ENCODE measurements around the gene MTCP1.

Gene MTCP1

DNA sequence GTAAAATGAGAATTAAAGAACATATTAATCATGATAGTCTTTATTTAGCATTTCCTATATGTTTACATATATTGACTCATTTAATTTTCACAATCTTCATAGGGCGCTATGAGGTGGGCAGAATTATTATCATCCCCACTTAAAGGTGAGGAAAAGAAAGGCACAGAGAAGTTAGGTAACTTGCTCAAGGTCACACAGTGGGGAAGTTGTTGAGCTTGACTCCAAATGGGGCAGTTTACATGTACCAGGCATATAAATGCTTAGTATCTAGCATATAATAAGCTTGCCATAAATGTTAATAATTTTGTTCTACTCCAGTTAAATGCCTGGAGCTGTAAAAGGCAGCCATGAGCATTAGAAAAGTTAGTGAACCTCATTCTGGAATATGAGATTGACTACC, 1.5 kb downstream of the MTCP1 start:
- no peak for DNase-seq (ENCODE audit: low read depth)
- peak overlapping the region; percentile 86 for H3K4me3 ChIP-seq (ENCODE audit: low read depth, low read length)
- TF ChIP-seq, protein P1, sequence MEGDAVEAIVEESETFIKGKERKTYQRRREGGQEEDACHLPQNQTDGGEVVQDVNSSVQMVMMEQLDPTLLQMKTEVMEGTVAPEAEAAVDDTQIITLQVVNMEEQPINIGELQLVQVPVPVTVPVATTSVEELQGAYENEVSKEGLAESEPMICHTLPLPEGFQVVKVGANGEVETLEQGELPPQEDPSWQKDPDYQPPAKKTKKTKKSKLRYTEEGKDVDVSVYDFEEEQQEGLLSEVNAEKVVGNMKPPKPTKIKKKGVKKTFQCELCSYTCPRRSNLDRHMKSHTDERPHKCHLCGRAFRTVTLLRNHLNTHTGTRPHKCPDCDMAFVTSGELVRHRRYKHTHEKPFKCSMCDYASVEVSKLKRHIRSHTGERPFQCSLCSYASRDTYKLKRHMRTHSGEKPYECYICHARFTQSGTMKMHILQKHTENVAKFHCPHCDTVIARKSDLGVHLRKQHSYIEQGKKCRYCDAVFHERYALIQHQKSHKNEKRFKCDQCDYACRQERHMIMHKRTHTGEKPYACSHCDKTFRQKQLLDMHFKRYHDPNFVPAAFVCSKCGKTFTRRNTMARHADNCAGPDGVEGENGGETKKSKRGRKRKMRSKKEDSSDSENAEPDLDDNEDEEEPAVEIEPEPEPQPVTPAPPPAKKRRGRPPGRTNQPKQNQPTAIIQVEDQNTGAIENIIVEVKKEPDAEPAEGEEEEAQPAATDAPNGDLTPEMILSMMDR (IDR thresholded peaks at IDR 0.05; ENCODE audit: insufficient read depth, low read depth, low read length, missing control alignments), result no peak

DNA sequence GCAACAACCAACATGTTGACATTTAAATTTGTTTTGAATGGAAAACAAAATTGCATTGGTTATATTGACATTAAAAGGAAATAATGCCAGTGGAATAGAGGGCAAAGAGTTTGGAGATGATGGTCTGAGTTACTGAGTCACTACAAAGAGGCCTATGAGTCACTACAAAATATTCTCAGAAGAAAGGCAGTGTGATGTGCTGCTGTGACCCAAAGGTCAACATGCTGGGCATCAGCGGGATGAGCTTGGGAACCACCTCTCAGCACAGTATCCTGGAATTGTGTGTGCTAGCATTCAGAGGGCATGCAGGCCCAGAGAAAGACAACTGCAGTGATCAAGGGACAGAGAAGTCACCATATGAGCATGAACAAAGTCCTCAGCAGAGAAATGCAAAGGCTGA, 2.8 kb downstream of the MTCP1 start:
- TF ChIP-seq, protein P1 (IDR thresholded peaks at IDR 0.05; ENCODE audit: insufficient read depth, low read depth, low read length, missing control alignments), result no peak
- DNase-seq (ENCODE audit: low read depth), result no peak
- H3K4me3 ChIP-seq (ENCODE audit: low read depth, low read length), result no peak overlapping the region

DNA sequence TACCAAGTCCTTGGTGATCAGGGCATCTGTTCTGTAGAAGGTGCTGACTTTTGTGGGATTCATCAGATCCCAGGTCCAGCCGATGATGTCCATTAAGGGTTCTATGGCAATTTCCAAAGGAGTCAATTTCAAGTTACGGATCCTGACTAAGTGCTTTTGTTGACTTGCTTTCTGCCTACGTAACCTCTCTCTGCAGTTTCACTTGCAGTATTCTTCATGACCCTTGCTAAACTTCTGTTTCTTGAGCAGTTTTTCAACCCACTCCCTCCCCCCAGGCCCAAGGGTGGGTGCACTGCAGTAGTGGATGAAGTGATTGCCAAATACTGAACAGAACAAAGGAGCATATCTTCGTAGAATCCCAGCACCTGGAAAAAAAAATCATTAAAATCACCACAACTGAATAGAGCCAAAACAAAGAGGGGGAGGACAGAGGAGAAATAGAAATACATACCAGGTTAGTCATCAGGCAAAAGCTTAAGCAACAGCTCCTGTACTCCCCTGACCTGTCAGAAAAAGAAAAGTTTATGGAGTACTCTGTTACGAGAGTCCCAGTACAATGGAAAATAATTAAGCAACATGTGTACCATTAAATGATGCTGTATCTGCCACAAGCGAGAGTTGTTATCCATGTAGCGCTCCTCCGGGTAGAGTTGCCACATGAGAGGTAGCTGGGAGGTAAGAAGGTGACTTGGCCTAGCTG, 5.8 kb downstream of the MTCP1 start:
- no peak for DNase-seq (ENCODE audit: low read depth)
- TF ChIP-seq, protein P1 (IDR thresholded peaks at IDR 0.05; ENCODE audit: insufficient read depth, low read depth, low read length, missing control alignments), result no peak
- no peak overlapping the region for H3K4me3 ChIP-seq (ENCODE audit: low read depth, low read length)

DNA sequence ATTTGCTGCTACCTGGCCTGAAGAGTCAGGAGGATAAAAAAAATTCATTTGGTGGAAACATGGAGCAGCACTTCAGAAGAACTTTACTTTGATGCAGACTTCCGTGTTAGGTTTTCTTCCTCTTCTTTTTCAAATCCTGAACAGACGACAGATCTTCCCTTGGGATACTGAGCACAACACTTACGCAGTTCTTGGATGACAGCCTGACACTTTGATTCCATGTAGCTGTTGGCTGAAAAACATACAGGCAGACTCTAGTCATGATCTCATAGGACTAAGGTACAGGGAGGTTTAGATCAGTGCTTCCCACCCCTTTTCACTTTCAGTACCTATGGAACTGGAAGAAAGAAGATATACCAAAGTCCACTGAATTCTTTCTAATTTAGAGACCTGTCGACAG, 9.2 kb downstream of the MTCP1 start:
- no peak for DNase-seq (ENCODE audit: low read depth)
- TF ChIP-seq, protein P1 (IDR thresholded peaks at IDR 0.05; ENCODE audit: insufficient read depth, low read depth, low read length, missing control alignments), result no peak
- no peak overlapping the region for H3K4me3 ChIP-seq (ENCODE audit: low read depth, low read length)

GRCh38 chrX:155056877-155057792, 13.8 kb downstream of the MTCP1 start:
- TF ChIP-seq, protein P1 (IDR thresholded peaks at IDR 0.05; ENCODE audit: insufficient read depth, low read depth, low read length, missing control alignments), result peak; percentile 58
- DNase-seq (ENCODE audit: low read depth), result peak; percentile 72
- peak overlapping the region; percentile 26; the same call in 1 of the 2 replicates for H3K4me3 ChIP-seq (ENCODE audit: low read depth, low read length)

GRCh38 chrX:155056471-155056870, 14.5 kb downstream of the MTCP1 start:
- DNase-seq (ENCODE audit: low read depth), result no peak
- TF ChIP-seq, protein P1 (IDR thresholded peaks at IDR 0.05; ENCODE audit: insufficient read depth, low read depth, low read length, missing control alignments), result no peak
- H3K4me3 ChIP-seq (ENCODE audit: low read depth, low read length), result no peak overlapping the region
